Measurements from ENCODE around the gene MBP.
"Not testable (repeated sequence)": the region's sequence is repeated elsewhere in the genome, so short reads cannot be mapped to it uniquely, and the experiment has no call there.

Gene MBP

DNA sequence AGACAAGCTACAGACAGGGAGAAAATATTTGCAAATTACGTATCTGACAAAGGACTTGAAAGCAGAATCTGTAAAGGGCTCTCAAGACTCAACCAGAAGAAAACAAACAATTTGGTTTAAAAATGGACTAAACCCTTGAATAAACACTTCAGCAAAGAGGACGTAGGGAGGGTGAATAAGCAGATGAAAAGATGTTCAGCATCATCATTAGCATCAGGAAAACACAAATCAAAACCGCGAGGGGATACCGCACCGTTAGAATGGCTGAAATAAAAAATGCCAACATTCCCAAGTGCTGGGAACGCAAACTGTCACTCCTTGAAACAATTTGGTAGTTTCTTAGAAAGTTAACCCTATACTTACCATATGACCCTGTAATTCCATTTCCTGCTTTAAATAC, 136.7 kb downstream of the MBP start:
- in situ Hi-C loops (cut with MboI; ENCODE audit: low sequenced_read_pairs), result no loop called here

GRCh38 chr18:76994086-76994654, 138.4 kb downstream of the MBP start:
- in situ Hi-C loops (cut with MboI; ENCODE audit: low sequenced_read_pairs), result no loop called here

GRCh38 chr18:76993573-76993972, 139.0 kb downstream of the MBP start:
- in situ Hi-C loops (cut with MboI; ENCODE audit: low sequenced_read_pairs), result no loop called here

GRCh38 chr18:76993085-76993382, 139.5 kb downstream of the MBP start:
- in situ Hi-C loops (cut with MboI; ENCODE audit: low sequenced_read_pairs), result no loop called here

- in situ Hi-C loops (cut with MboI; ENCODE audit: low sequenced_read_pairs), result no loop called here
Measured at GRCh38 chr18:76992226-76993084, 140.1 kb downstream of the MBP start.

GRCh38 chr18:76991021-76991688, 141.4 kb downstream of the MBP start:
- in situ Hi-C loops (cut with MboI; ENCODE audit: low sequenced_read_pairs), result no loop called here

- in situ Hi-C loops (cut with MboI; ENCODE audit: low sequenced_read_pairs), result not testable (repeated sequence)
Measured at GRCh38 chr18:76990343-76991020, 142.1 kb downstream of the MBP start.

GRCh38 chr18:76989647-76990190, 142.9 kb downstream of the MBP start:
- in situ Hi-C loops (cut with MboI; ENCODE audit: low sequenced_read_pairs), result no loop called here

- in situ Hi-C loops (cut with MboI; ENCODE audit: low sequenced_read_pairs), result no loop called here
Measured at GRCh38 chr18:76988827-76989646, 143.5 kb downstream of the MBP start.

GRCh38 chr18:76988031-76988826, 144.4 kb downstream of the MBP start:
- in situ Hi-C loops (cut with MboI; ENCODE audit: low sequenced_read_pairs), result no loop called here

DNA sequence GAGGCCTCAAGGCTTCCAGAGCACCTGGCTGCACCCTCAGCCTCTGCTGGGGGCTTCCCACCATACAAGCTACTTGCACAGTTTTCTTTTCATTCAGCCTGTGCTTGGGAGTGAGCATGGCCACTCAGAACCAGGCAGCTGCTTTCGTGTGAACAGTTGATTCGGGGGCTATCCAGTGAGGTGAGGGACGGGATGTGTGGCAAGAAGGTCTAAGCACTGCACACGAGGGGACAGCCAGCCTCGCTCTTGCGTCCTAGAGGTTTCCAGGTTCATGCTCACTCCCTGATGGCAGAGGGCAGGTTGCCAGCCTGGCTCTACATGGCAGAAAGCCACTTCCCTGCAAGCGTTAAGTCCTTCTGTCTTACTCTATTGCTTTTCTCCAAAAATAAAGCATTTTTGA, 146.2 kb downstream of the MBP start:
- in situ Hi-C loops (cut with MboI; ENCODE audit: low sequenced_read_pairs), result no loop called here

DNA sequence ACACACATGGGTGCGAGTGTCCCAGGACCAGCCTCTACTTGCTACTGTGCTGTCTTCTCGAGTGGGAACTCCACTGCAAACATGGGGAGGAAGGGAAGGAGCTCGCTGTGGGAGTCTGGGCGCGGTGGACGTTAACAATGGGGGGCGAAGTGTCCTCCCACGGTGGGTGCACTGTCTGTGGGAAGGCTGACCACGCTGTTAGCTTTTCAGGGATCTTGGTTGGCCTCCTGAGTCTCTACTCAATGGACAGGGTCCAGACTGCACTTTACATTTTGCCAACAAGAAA, 146.7 kb downstream of the MBP start:
- in situ Hi-C loops (cut with MboI; ENCODE audit: low sequenced_read_pairs), result no loop called here

GRCh38 chr18:76985156-76985950, 147.2 kb downstream of the MBP start:
- in situ Hi-C loops (cut with MboI; ENCODE audit: low sequenced_read_pairs), result no loop called here

DNA sequence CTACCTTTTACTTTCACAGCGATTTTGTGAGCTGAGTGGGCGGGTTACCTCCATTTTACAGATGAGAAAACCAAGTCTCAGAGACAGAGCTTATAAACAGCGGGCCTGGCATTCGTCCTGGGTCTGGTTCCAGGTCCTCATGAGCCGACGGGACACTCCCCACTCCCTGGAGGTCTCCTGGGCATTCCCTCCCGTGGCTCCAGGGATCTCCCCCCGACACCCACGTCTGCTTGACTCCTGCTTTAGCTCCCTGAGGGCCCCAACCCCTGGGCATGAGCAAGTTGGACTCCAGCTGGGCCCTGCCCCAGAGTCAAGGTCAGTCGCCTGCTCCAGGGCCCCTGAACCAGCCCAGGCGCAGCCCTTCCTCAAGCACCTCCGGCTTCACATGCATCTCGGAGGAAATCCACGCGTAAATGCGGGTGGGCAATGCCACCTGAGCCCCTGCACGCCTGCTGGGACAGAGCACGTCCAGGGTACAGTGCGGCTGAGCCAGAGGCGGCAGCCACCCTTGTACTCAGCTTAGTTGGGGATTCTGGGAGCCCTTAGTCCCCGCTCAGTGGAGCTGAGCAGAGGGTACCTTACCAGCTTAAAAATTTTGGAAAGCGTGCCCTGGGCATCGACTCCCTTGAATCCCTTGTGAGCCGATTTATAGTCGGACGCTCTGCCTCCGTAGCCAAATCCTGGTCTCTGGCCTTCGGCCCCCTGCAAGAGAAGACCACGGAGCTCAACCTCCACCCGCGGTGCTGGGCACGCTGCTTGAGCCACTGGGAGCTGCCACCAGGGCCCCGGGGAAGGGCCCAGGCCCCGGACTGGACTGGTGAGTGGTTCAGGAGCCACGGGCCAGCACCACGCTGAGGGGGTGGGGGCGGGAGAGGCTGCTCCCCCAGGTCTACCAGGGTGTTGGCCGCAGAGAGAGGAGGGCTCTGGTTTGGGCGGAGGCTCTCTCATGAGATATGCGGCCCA, 148.1 kb downstream of the MBP start:
- in situ Hi-C loops (cut with MboI; ENCODE audit: low sequenced_read_pairs), result no loop called here

DNA sequence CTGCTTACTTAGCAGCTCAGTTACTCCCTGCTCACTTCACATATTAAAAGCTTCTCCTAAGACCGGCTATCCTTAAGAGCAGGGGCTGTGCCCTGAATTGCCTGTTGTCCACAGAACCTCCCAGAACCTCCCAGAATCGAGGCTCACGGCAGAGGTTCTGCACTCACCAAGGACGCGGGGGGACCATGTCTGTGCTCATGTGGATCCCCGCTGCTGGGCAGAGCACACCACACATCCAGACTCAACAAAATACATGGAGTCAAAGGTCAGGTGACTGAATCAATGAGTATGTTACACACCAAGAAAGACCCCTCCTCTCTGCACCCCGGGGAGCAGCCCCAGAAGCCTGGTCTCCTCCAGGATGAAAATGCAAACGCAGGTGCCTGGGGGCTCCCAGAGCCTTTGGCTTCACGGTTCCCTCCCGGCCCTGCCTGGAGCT, 149.0 kb downstream of the MBP start:
- in situ Hi-C loops (cut with MboI; ENCODE audit: low sequenced_read_pairs), result no loop called here

DNA sequence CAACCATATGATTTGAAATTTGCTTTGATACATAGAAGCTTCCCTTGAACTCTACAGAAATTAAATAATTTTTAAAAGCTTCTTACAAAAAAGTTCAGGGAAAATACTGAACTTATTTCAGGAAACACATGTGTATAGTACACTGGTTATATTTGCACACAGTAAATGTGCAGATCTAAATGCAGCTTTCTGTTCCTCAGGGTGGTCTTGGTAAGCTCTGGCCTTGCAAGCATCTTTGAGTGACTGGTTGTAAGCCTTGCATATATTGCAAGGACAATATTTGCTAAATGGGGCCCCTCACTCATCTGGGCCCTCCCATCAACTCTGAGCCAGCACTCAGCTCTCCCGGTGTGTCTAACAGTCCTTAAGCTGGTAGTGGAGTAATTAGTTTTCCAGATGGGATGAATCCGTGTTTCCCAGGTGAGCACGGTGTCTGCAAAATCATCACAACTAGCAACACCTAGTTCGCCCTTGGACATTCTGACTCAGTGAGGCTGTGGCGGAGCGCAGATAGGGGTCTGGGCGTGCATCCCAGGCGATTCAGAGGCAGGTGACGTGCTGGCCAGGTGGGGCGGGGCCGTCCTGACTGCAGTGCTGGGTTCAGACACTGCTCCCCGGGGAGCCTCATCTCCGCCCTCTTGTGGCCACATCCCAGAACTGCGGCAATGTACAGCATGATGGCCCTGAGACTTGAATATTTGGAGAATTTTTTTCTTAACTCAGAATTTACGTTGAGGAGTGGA, 149.6 kb downstream of the MBP start:
- in situ Hi-C loops (cut with MboI; ENCODE audit: low sequenced_read_pairs), result no loop called here

- in situ Hi-C loops (cut with MboI; ENCODE audit: low sequenced_read_pairs), result no loop called here
Measured at GRCh38 chr18:76982038-76982437, 150.5 kb downstream of the MBP start.

Measured in HL-60/S4 treated with phorbol 12-myristate 13-acetate at 8.2 ng/mL for 4 days and 3 days (cell line).